COR-L47 (cell line): ENCODE results near the gene PCBP3.
A peak's percentile ranks its signal among the peaks of the same experiment; 100 is the strongest.
"Not testable (repeated sequence)": the region's sequence is repeated elsewhere in the genome, so short reads cannot be mapped to it uniquely, and the experiment has no call there.

Source experiments
- DNase-seq: peaks from one replicate; lab custom pipeline; 2025; lab: John Stamatoyannopoulos, UW

The PCBP3 gene

GRCh38 chr21:45947296-45947695 is 303.8 kb downstream of the PCBP3 start:
- DNase-seq = no peak

GRCh38 chr21:45947716-45948255 is 304.3 kb downstream of the PCBP3 start:
- DNase-seq = no peak

- DNase-seq = no peak
These were observed 305.1 kb downstream of the PCBP3 start for GRCh38 chr21:45948576-45949141.

- no peak for DNase-seq
These were observed 306.6 kb downstream of the PCBP3 start for GRCh38 chr21:45949928-45950739.

- DNase-seq = peak; percentile 68
These were observed 307.4 kb downstream of the PCBP3 start for GRCh38 chr21:45950740-45951515.

GRCh38 chr21:45951676-45952075 is 308.2 kb downstream of the PCBP3 start:
- DNase-seq = no peak

- DNase-seq = not testable (repeated sequence)
These were observed 309.0 kb downstream of the PCBP3 start for GRCh38 chr21:45952527-45952926.

GRCh38 chr21:45952974-45953373 is 309.4 kb downstream of the PCBP3 start:
- no peak for DNase-seq

GRCh38 chr21:45954261-45954660 is 310.7 kb downstream of the PCBP3 start:
- no peak for DNase-seq

- DNase-seq = no peak
These were observed 311.4 kb downstream of the PCBP3 start for GRCh38 chr21:45954921-45955320.

- DNase-seq = no peak
These were observed 314.0 kb downstream of the PCBP3 start for GRCh38 chr21:45957551-45957950.

- DNase-seq = no peak
These were observed 314.6 kb downstream of the PCBP3 start for GRCh38 chr21:45957981-45958600.

- DNase-seq = no peak
These were observed 315.7 kb downstream of the PCBP3 start for GRCh38 chr21:45959182-45959581.

GRCh38 chr21:45959779-45960390 is 316.4 kb downstream of the PCBP3 start:
- no peak for DNase-seq

- not testable (repeated sequence) for DNase-seq
These were observed 317.9 kb downstream of the PCBP3 start for GRCh38 chr21:45961408-45961807.

- DNase-seq = no peak
These were observed 319.2 kb downstream of the PCBP3 start for GRCh38 chr21:45962531-45963231.

- no peak for DNase-seq
These were observed 319.7 kb downstream of the PCBP3 start for GRCh38 chr21:45963232-45963570.

- DNase-seq = no peak
These were observed 321.1 kb downstream of the PCBP3 start for GRCh38 chr21:45964649-45965048.

- DNase-seq = no peak
These were observed 321.7 kb downstream of the PCBP3 start for GRCh38 chr21:45965084-45965809.

- DNase-seq = no peak
These were observed 323.4 kb downstream of the PCBP3 start for GRCh38 chr21:45966791-45967394.
